Heart left ventricle (tissue), 16 donors: ENCODE measurements around the gene TJP1. TPM values are rescaled to one million over a fixed set of nuclear protein-coding genes. Genes with fewer than 3 reads are reported as not detected.
"Not testable (repeated sequence)": the region's sequence is repeated elsewhere in the genome, so short reads cannot be mapped to it uniquely, and the experiment has no call there.

Source experiments
- ATAC-seq, 4 donors: fragments of 200-7000 bp; cut with Tn5 transposase; one replicate each; pipeline ENCODE4 v1.9.1; 2020 to 2022; ENCODE audit warnings: moderate library complexity in 4 of 4, mild to moderate bottlenecking in 3 of 4, moderate number of reproducible peaks in 1 of 4
- DNase-seq, 5 donors: peaks; one replicate each; pipeline ENCODE4 v3.0.0-alpha.2; 2020
- H3K27ac ChIP-seq, 12 donors: fragments of 200-600 bp; sonication (generic) in 4 of 12; one replicate each; pipeline versions ENCODE4 v1.5.0 to v1.8.0; 2016 to 2022; ENCODE audit warnings: mild to moderate bottlenecking in 2 of 12
- H3K27me3 ChIP-seq, 9 donors: fragments of 200-600 bp; sonication (generic) in 2 of 9; one replicate each; pipeline versions ENCODE4 v1.5.1 to v1.8.0; 2016 to 2022; ENCODE audit warnings: mild to moderate bottlenecking in 3 of 9
- H3K36me3 ChIP-seq, 9 donors: fragments of 200-600 bp; sonication (generic) in 2 of 9; one replicate each; pipeline versions ENCODE4 v1.5.0 to v1.8.0; 2018 to 2022; ENCODE audit warnings: mild to moderate bottlenecking in 2 of 9
- H3K4me1 ChIP-seq, 12 donors: fragments of 200-600 bp; sonication (generic) in 4 of 12; one replicate each; pipeline versions ENCODE4 v1.5.0 to v1.8.0; 2016 to 2022; ENCODE audit warnings: mild to moderate bottlenecking in 3 of 12
- H3K4me3 ChIP-seq, 12 donors: fragments of 200-600 bp; sonication (generic) in 4 of 12; one replicate each; pipeline versions ENCODE4 v1.5.0 to v1.8.0; 2017 to 2022; ENCODE audit warnings: mild to moderate bottlenecking in 9 of 12, moderate library complexity in 4 of 12
- H3K9me3 ChIP-seq, 12 donors: fragments of 200-600 bp; sonication (generic) in 4 of 12; one replicate each; pipeline versions ENCODE4 v1.5.0 to v1.8.0; 2016 to 2022; ENCODE audit warnings: mild to moderate bottlenecking in 1 of 12
- POLR2A ChIP-seq, 2 donors: fragments of 450-650 bp; IDR thresholded peaks; one replicate each; pipeline ENCODE4 v1.6.1; 2017; ENCODE audit warnings: antibody characterized with exemption in 2 of 2, mild to moderate bottlenecking in 2 of 2, moderate library complexity in 2 of 2
- WGBS, 4 donors: extraction: QIAGEN DNeasy Blood & Tissue Kit in 2 of 4; methylation state at CpG; one replicate each; pipeline versions ENCODE4 v1.1.5 to v1.1.7; 2013 to 2018; 5-methylcytosine and 5-hydroxymethylcytosine counted together
- intact Hi-C, 10 donors: fragments of 100-400 bp; cut with DNase I; formaldehyde crosslinking; loops; one replicate each; pipeline versions ENCODE4 v1.11.1 to v1.14.2; 2022
- polyA plus RNA-seq, 2 donors: library from polyadenylated mRNA; stranded (reverse); fragments of 200-250 nt; gene quantifications; one replicate each; pipeline ENCODE4 v1.2.3, GENCODE V29; 2013
- total RNA-seq, 9 donors: library from RNA; depleted of rRNA in 2 of 9; stranded (reverse); fragments of >200 nt in 2 of 9; fragmentation: NEBNext Ultra II Directional in 3 of 9; extraction: Animal tissue kit (Norgen Biotek cat#: 25700) in 3 of 9; gene quantifications; one replicate each; pipeline versions ENCODE4 v1.1.0 to v1.2.4, GENCODE V29; 2016 to 2023
- TF ChIP-seq, protein P1 (sequence below), 12 donors: fragments of 200-600 bp; sonication (generic) in 4 of 12; IDR thresholded peaks; one replicate each; pipeline versions ENCODE4 v1.5.0 to v1.8.0; 2018 to 2022; ENCODE audit warnings: antibody characterized with exemption in 12 of 12, mild to moderate bottlenecking in 5 of 12
- donor health status: ischemic (EF 13 %, LVEDD 7.1; RV severe dilation, severe dysfunction).
- donor health status: healthy with polysubstance abuse.
- donor health status: DM: no; HTN: yes; CAD: no.
- donor health status: DM: no; HTN: no; CAD: no.
- donor health status: ischemic (EF 25% LVEDD 6.9; RV normal size, moderate dysfunction).
- donor health status: ischemic (EF 25% LVEDD 5.7; RV mildly dilated, moderate dysfunction).
- donor health status: healthy.
- donor health status: DM: yes; HTN: yes; CAD: no.
- donor health status: ischemic (EF 35%, LVEDD 5.7; RV mildly dilated, moderate dysfunction).
- donor health status: nonischemic (EF 11% LVEDD 7.7; RV severe dilation, severe dysfunction).
- donor health status: DM: yes; HTN: yes; CAD: no.
- donor health status: PGD.
- donor health status: ischemic (EF 29% LVEDD 5.4; RV normal size, mild dysfunction).
- donor health status: nonischemic (EF 23%, LVEDD 6.1; RV moderate dilation, normal function).

Gene TJP1
- total and polyA plus RNA-seq, 11 donors = 26.8 to 159 (median 105) TPM

DNA sequence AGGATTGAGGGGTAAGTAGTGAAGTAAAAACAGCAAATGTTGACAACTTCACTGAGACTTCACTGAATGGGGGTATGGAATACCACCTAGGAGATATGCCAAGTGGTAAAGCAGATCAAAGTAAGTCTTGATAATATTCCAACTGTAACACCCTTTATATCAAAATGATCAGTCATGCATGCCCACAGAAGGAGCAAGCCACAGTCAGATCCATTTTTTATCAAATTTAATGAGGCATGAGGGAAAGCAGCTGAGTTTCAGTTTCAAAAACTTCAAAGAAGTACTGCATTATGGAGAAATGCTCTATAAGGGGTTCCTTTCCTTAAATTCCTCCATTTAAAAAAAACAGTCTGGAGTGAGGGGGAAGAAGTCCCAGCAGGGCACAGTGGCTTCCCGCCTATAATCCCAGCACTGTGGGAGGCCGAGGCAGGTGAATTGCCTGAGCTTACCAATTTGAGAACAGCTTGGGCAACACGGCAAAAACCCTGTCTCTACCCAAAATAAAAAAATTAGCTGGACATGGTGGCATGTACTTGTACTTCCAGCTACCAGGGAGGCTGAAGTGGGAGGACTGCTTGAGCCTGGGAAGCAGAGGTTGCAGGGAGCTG, 56.9 kb downstream of the TJP1 start:
- Histone ChIP-seq H3K9me3 (no peaks in the 10 kb centered on the region), H3K27ac (peak overlapping the region in 2 of 12 donors; percentile 31 to 42), H3K4me3 (no peak overlapping the region), H3K4me1 (peaks cover 0 to 38% (median 27%) of the 10 kb centered on the region in 12 donors), H3K36me3 (peaks cover 0 to 98% (median 39%) of the 10 kb centered on the region in 9 donors), H3K27me3 (no peaks in the 10 kb centered on the region)
- ATAC-seq (peak in 1 of 4 donors; percentile 44), DNase-seq (no peak)
- intact Hi-C loops = loop anchor here in 5 of 10 donors (5.0 to 10.0 kb wide), 3 partner anchors 42 to 57 kb away; partner anchors contain the start of gene TJP1 (in 1 of the 5)
- no peak for TF ChIP-seq POLR2A (IDR thresholded peaks at IDR 0.05)
- TF ChIP-seq, protein P1, sequence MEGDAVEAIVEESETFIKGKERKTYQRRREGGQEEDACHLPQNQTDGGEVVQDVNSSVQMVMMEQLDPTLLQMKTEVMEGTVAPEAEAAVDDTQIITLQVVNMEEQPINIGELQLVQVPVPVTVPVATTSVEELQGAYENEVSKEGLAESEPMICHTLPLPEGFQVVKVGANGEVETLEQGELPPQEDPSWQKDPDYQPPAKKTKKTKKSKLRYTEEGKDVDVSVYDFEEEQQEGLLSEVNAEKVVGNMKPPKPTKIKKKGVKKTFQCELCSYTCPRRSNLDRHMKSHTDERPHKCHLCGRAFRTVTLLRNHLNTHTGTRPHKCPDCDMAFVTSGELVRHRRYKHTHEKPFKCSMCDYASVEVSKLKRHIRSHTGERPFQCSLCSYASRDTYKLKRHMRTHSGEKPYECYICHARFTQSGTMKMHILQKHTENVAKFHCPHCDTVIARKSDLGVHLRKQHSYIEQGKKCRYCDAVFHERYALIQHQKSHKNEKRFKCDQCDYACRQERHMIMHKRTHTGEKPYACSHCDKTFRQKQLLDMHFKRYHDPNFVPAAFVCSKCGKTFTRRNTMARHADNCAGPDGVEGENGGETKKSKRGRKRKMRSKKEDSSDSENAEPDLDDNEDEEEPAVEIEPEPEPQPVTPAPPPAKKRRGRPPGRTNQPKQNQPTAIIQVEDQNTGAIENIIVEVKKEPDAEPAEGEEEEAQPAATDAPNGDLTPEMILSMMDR (IDR thresholded peaks at IDR 0.05) = no peak
- WGBS, 4 donors = 80 to 94% (median 89%) methylated on average over 3 of the region's 3 CpGs

DNA sequence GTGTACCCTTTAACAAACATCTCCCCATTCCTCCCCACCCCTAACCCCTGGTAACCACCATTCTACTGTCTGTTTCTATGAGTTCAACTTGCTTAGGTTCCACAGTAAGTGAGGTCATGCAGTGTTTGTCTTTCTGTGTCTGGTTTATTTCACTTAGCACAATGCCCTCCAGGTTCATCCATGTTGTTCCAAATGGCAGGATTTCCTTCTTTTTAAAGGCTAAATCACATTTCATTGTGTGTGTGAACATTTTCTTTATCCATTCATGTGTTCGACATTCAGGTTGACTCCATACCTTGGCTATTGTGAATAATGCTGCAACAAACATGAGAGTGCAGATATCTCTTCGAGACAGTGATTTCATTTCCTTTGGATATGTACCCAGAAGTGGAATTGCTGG, 62.7 kb downstream of the TJP1 start:
- TF ChIP-seq, protein P1 (IDR thresholded peaks at IDR 0.05) = no peak
- TF ChIP-seq POLR2A (IDR thresholded peaks at IDR 0.05) = no peak
- Histone ChIP-seq H3K27me3 (no peaks in the 10 kb centered on the region), H3K36me3 (peaks cover 0 to 81% (median 37%) of the 10 kb centered on the region in 9 donors), H3K27ac (no peak overlapping the region), H3K4me1 (peaks cover 10 to 46% (median 27%) of the 10 kb centered on the region in 12 donors), H3K4me3 (no peak overlapping the region), H3K9me3 (no peaks in the 10 kb centered on the region)
- no peak for ATAC-seq
- no peak for DNase-seq
- intact Hi-C loops = loop anchor here in 4 of 10 donors (5.0 to 10.0 kb wide), 3 partner anchors 43 to 65 kb away; partner anchors contain the start of gene TJP1 (in 2 of the 4)
- 42 to 69% (median 57%) methylated on average over 2 of the region's 2 CpGs for WGBS, 4 donors

DNA sequence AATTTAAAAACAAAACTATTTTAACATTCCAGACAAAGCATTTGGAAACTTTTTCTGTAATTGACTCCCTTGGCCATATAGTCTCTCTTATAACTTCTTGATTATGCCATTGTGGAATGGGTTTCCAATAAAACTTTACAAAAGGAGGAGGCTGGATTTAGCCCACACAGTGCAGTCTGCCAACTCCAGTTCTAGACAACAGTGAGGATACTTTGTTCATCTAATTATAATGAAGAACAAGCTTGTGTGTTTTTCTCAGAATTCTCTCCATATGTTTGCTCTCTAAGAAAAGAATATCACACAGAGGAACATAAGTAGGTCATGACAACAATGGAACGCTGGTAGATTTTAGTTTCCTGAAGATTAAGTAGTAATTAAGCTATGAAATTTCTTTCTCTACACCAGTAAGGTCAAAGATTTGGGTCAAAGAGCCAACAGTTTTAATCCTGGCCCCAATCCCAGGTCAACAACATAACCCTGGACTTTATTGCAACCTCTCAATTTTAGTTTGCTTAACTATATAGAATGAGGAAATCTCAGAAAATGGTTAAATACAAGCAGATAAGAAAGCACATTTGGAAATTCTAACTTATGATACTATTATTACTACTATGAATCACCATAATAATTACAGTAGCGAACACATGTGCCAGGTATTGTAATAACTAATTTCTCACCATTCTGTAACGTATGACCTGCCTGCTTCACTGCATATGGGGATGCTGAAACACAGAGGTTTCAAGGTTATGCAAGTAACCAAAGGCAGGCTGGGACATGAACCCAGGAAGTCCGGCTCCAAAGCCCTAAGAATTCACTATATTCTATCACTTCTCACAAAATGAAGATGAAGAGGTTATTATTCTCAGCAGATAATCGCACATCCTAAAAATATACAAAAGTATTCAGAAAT, 65.7 kb downstream of the TJP1 start:
- TF ChIP-seq, protein P1 (IDR thresholded peaks at IDR 0.05) = no peak
- TF ChIP-seq POLR2A (IDR thresholded peaks at IDR 0.05) = no peak
- Histone ChIP-seq H3K9me3 (peaks cover 0 to 5% (median 0%) of the 10 kb centered on the region in 12 donors), H3K27ac (peak overlapping the region in 5 of 12 donors; percentile 0 to 45 (median 11)), H3K27me3 (no peaks in the 10 kb centered on the region), H3K4me3 (no peak overlapping the region), H3K36me3 (peaks cover 0 to 78% (median 26%) of the 10 kb centered on the region in 9 donors), H3K4me1 (peaks cover 10 to 46% (median 27%) of the 10 kb centered on the region in 12 donors)
- WGBS, 4 donors = 15 to 38% (median 27%) methylated on average over 5 of the region's 5 CpGs
- intact Hi-C loops = loop anchor here in 4 of 10 donors (5.0 to 10.0 kb wide), 3 partner anchors 46 to 66 kb away; partner anchors contain the start of gene TJP1 (in 2 of the 4)
- DNase-seq = no peak
- ATAC-seq = peak in 3 of 4 donors; percentile 44 to 49 (median 45)

DNA sequence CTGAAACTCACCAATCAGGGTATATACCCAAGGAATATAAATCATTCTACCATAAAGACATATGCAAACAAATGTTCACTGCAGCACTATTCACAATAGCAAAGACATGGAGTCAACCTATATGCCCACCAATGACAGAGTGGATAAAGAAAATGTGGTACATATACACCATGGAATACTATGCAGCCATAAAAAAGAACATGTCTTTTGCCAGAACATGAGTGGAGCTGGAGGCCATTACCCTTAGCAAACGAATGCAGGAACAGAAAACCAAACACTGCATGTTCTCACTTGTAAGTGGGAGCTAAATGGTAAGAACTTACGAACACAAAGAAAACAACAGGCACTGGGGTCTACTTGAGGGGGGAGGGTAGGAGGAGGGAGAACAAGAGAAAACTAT, 68.3 kb downstream of the TJP1 start:
- not testable (repeated sequence) for H3K4me3 ChIP-seq, ATAC-seq, DNase-seq, H3K27me3 ChIP-seq, H3K9me3 ChIP-seq, H3K27ac ChIP-seq
- H3K4me1 ChIP-seq = peaks cover 10 to 45% (median 27%) of the 10 kb centered on the region in 12 donors
- 88 to 97% (median 95%) methylated on average over 2 of the region's 2 CpGs for WGBS, 4 donors
- intact Hi-C loops = loop anchor here in 2 of 10 donors (5.0 to 10.0 kb wide), 2 partner anchors 59 to 168 kb away; no protein-coding TSS in a partner anchor
- H3K36me3 ChIP-seq = peaks cover 0 to 65% (median 11%) of the 10 kb centered on the region in 9 donors
